ENCODE data around the gene TAMALIN. TPM values are rescaled to one million over a fixed set of nuclear protein-coding genes. Genes with fewer than 3 reads are reported as not detected.

Gene TAMALIN
- total and polyA plus RNA-seq, 2 experiments from 2014 or later: 0.34 to 3.0 TPM

DNA sequence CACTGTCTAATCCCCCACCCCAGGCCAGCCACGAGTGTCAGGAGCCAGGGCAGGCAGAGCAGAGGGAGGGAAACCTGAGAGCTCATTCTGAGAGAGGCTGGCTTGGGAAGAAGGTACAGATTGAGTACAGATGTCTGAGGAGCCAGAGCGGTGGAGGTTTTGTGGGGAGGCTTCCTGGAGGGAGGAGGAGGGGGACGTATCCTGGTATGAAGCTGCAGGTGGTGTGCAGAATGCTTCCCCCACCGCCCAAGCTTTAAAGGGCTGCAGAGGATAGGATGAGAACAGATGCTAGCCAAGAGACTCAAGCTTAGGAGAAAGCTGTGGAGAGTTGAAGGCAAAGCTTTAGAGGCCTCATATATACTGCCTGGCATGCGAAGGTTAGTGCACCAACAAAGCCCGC is 3.2 kb upstream of the TAMALIN start:
- H2AFZ ChIP-seq: no peak overlapping the region
- no peak overlapping the region for H3K27ac Mint-ChIP-seq

More for the DNA sequence above, 3.2 kb upstream of the TAMALIN start:
- Mint-ChIP-seq H3K4me3 (no peak overlapping the region), H3K36me3 (ENCODE audit: low read depth) (peaks cover 4% of the 10 kb centered on the region; the same call in 2 of the 3 replicates), H3K4me1 (peaks cover 26% of the 10 kb centered on the region), H3K27me3 (ENCODE audit: insufficient read depth, low read depth, poor library complexity) (peaks cover 45% of the 10 kb centered on the region), H3K9me3 (no peaks in the 10 kb centered on the region; the same call in 2 of the 3 replicates)
- Histone ChIP-seq H3K79me2 (replicated peaks; ENCODE audit: insufficient read depth) (no peaks in the 10 kb centered on the region), H3K9me2 (ENCODE audit: insufficient read depth) (no peaks in the 10 kb centered on the region), H3K4me3 (no peak overlapping the region), H3K27me3 (ENCODE audit: insufficient read depth) (peaks cover 43% of the 10 kb centered on the region), H3K36me3 (ENCODE audit: insufficient read depth) (no peaks in the 10 kb centered on the region), H4K20me1 (replicated peaks; ENCODE audit: insufficient read depth) (no peaks in the 10 kb centered on the region; the same call in 1 of the 2 replicates), H3F3A (replicated peaks; ENCODE audit: low read depth) (peaks cover 7% of the 10 kb centered on the region; the same call in 1 of the 2 replicates), H3K4me1 (ENCODE audit: insufficient read depth) (peaks cover 8% of the 10 kb centered on the region; the same call in 1 of the 2 replicates), H3K27ac (ENCODE audit: low read depth) (no peak overlapping the region), H3K4me2 (no peak overlapping the region)
- DNase-seq (ENCODE audit: low spot score) (no peak), ATAC-seq (no peak)
- TF ChIP-seq ZNF331 (CRISPR knock-in tag; IDR thresholded peaks at IDR 0.05; ENCODE audit: low read depth): no peak
- no peak for TF ChIP-seq EZH2phosphoT487 (IDR thresholded peaks at IDR 0.05; ENCODE audit: unreplicated experiment)
- no peak for TF ChIP-seq NANOG (IDR thresholded peaks at IDR 0.05; ENCODE audit: borderline replicate concordance)
- TF ChIP-seq, protein P1, sequence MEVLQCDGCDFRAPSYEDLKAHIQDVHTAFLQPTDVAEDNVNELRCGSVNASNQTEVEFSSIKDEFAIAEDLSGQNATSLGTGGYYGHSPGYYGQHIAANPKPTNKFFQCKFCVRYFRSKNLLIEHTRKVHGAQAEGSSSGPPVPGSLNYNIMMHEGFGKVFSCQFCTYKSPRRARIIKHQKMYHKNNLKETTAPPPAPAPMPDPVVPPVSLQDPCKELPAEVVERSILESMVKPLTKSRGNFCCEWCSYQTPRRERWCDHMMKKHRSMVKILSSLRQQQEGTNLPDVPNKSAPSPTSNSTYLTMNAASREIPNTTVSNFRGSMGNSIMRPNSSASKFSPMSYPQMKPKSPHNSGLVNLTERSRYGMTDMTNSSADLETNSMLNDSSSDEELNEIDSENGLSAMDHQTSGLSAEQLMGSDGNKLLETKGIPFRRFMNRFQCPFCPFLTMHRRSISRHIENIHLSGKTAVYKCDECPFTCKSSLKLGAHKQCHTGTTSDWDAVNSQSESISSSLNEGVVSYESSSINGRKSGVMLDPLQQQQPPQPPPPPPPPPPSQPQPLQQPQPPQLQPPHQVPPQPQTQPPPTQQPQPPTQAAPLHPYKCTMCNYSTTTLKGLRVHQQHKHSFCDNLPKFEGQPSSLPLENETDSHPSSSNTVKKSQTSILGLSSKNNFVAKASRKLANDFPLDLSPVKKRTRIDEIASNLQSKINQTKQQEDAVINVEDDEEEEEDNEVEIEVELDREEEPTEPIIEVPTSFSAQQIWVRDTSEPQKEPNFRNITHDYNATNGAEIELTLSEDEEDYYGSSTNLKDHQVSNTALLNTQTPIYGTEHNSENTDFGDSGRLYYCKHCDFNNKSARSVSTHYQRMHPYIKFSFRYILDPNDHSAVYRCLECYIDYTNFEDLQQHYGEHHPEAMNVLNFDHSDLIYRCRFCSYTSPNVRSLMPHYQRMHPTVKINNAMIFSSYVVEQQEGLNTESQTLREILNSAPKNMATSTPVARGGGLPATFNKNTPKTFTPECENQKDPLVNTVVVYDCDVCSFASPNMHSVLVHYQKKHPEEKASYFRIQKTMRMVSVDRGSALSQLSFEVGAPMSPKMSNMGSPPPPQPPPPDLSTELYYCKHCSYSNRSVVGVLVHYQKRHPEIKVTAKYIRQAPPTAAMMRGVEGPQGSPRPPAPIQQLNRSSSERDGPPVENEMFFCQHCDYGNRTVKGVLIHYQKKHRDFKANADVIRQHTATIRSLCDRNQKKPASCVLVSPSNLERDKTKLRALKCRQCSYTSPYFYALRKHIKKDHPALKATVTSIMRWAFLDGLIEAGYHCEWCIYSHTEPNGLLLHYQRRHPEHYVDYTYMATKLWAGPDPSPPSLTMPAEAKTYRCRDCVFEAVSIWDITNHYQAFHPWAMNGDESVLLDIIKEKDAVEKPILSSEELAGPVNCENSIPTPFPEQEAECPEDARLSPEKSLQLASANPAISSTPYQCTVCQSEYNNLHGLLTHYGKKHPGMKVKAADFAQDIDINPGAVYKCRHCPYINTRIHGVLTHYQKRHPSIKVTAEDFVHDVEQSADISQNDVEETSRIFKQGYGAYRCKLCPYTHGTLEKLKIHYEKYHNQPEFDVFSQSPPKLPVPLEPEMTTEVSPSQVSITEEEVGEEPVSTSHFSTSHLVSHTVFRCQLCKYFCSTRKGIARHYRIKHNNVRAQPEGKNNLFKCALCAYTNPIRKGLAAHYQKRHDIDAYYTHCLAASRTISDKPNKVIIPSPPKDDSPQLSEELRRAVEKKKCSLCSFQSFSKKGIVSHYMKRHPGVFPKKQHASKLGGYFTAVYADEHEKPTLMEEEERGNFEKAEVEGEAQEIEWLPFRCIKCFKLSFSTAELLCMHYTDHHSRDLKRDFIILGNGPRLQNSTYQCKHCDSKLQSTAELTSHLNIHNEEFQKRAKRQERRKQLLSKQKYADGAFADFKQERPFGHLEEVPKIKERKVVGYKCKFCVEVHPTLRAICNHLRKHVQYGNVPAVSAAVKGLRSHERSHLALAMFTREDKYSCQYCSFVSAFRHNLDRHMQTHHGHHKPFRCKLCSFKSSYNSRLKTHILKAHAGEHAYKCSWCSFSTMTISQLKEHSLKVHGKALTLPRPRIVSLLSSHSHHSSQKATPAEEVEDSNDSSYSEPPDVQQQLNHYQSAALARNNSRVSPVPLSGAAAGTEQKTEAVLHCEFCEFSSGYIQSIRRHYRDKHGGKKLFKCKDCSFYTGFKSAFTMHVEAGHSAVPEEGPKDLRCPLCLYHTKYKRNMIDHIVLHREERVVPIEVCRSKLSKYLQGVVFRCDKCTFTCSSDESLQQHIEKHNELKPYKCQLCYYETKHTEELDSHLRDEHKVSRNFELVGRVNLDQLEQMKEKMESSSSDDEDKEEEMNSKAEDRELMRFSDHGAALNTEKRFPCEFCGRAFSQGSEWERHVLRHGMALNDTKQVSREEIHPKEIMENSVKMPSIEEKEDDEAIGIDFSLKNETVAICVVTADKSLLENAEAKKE (CRISPR knock-in tag; IDR thresholded peaks at IDR 0.05): no peak
- no peak for TF ChIP-seq ZNF114 (CRISPR knock-in tag; IDR thresholded peaks at IDR 0.05)
- no peak for TF ChIP-seq EZH2 (IDR thresholded peaks at IDR 0.05; ENCODE audit: low read depth, unreplicated experiment)
- TF ChIP-seq JUNB (IDR thresholded peaks at IDR 0.05; ENCODE audit: unreplicated experiment): no peak
- TF ChIP-seq, protein P2, sequence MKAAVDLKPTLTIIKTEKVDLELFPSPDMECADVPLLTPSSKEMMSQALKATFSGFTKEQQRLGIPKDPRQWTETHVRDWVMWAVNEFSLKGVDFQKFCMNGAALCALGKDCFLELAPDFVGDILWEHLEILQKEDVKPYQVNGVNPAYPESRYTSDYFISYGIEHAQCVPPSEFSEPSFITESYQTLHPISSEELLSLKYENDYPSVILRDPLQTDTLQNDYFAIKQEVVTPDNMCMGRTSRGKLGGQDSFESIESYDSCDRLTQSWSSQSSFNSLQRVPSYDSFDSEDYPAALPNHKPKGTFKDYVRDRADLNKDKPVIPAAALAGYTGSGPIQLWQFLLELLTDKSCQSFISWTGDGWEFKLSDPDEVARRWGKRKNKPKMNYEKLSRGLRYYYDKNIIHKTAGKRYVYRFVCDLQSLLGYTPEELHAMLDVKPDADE (IDR thresholded peaks at IDR 0.05): no peak
- TF ChIP-seq POLR2AphosphoS5 (IDR thresholded peaks at IDR 0.05; ENCODE audit: low read depth): no peak
- TF ChIP-seq STAT1 (IDR thresholded peaks at IDR 0.05; ENCODE audit: unreplicated experiment): no peak
- no peak for TF ChIP-seq CREB1 (CRISPR knock-in tag; IDR thresholded peaks at IDR 0.05; ENCODE audit: low read depth)
- TF ChIP-seq, protein P3, sequence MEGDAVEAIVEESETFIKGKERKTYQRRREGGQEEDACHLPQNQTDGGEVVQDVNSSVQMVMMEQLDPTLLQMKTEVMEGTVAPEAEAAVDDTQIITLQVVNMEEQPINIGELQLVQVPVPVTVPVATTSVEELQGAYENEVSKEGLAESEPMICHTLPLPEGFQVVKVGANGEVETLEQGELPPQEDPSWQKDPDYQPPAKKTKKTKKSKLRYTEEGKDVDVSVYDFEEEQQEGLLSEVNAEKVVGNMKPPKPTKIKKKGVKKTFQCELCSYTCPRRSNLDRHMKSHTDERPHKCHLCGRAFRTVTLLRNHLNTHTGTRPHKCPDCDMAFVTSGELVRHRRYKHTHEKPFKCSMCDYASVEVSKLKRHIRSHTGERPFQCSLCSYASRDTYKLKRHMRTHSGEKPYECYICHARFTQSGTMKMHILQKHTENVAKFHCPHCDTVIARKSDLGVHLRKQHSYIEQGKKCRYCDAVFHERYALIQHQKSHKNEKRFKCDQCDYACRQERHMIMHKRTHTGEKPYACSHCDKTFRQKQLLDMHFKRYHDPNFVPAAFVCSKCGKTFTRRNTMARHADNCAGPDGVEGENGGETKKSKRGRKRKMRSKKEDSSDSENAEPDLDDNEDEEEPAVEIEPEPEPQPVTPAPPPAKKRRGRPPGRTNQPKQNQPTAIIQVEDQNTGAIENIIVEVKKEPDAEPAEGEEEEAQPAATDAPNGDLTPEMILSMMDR (conservative IDR thresholded peaks at IDR 0.05; ENCODE audit: low read depth in 2 of 2): no peak
- TF ChIP-seq, protein P4, sequence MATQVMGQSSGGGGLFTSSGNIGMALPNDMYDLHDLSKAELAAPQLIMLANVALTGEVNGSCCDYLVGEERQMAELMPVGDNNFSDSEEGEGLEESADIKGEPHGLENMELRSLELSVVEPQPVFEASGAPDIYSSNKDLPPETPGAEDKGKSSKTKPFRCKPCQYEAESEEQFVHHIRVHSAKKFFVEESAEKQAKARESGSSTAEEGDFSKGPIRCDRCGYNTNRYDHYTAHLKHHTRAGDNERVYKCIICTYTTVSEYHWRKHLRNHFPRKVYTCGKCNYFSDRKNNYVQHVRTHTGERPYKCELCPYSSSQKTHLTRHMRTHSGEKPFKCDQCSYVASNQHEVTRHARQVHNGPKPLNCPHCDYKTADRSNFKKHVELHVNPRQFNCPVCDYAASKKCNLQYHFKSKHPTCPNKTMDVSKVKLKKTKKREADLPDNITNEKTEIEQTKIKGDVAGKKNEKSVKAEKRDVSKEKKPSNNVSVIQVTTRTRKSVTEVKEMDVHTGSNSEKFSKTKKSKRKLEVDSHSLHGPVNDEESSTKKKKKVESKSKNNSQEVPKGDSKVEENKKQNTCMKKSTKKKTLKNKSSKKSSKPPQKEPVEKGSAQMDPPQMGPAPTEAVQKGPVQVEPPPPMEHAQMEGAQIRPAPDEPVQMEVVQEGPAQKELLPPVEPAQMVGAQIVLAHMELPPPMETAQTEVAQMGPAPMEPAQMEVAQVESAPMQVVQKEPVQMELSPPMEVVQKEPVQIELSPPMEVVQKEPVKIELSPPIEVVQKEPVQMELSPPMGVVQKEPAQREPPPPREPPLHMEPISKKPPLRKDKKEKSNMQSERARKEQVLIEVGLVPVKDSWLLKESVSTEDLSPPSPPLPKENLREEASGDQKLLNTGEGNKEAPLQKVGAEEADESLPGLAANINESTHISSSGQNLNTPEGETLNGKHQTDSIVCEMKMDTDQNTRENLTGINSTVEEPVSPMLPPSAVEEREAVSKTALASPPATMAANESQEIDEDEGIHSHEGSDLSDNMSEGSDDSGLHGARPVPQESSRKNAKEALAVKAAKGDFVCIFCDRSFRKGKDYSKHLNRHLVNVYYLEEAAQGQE (IDR thresholded peaks at IDR 0.05; ENCODE audit: unreplicated experiment): no peak
